ENCODE measurements around the gene RASL11B.

Gene RASL11B

DNA sequence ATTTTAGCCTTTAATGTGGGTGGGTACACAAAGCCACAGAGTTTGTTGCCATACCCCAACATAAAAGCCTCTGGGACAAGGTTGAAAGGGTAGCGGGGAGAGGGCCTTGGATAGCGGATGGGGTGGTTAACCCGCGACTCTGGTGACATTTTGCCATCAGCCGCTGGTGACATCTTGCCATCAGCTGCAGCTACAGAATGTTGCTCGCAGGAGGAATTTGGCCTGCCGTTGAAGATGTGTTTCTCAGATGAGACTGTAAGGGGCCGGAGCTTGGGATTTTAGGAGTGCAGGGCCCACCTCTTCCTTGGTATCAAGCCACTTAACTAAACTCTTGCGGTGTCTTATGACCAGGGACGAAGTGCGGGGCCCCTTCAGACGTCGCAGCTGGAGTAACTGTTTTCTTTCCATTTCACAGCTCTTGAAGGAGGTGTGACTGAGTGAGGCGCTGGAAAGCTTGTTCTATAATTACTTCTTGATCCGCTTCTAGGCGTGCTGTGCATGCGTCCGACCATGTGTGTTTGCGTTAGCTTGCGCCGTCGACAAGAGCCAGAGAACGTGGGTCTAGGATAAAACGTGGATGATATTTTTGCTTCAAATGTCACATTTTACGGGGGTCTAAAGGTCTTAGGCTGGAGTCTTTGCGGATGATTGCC, 820 bp upstream of the RASL11B start:
- Histone ChIP-seq H3K36me3 (ENCODE audit: control insufficient read depth, insufficient read depth, low read length) (peaks cover 13% of the 10 kb centered on the region), H3K27me3 (ENCODE audit: control insufficient read depth, insufficient read depth, low read length, poor library complexity, severe bottlenecking) (peaks cover 4% of the 10 kb centered on the region), H3K9me3 (ENCODE audit: control insufficient read depth, low read length) (no peaks in the 10 kb centered on the region), H3K27ac (ENCODE audit: insufficient read depth, low read depth, low read length, poor library complexity, severe bottlenecking) (no peak overlapping the region), H3K4me3 (ENCODE audit: insufficient read depth, low read depth, low read length) (peak overlapping the region; percentile 78), H3K4me1 (ENCODE audit: control insufficient read depth, insufficient read depth, low read length) (peaks cover 8% of the 10 kb centered on the region)
- 61 to 62% methylated on average over 26 of the region's 26 CpGs for WGBS, 2 experiments

GRCh38 chr4:52862639-52863161, 583 bp downstream of the RASL11B start:
- peak overlapping the region; percentile 78 for H3K4me3 ChIP-seq (ENCODE audit: insufficient read depth, low read depth, low read length)
- peaks cover 4% of the 10 kb centered on the region for H3K27me3 ChIP-seq (ENCODE audit: control insufficient read depth, insufficient read depth, low read length, poor library complexity, severe bottlenecking)
- 1% methylated on average over 23 of the region's 23 CpGs for WGBS, 2 experiments
- H3K27ac ChIP-seq (ENCODE audit: insufficient read depth, low read depth, low read length, poor library complexity, severe bottlenecking) = peak overlapping the region; percentile 36
- no peaks in the 10 kb centered on the region for H3K9me3 ChIP-seq (ENCODE audit: control insufficient read depth, low read length)
- peaks cover 9% of the 10 kb centered on the region for H3K4me1 ChIP-seq (ENCODE audit: control insufficient read depth, insufficient read depth, low read length)
- H3K36me3 ChIP-seq (ENCODE audit: control insufficient read depth, insufficient read depth, low read length) = peaks cover 19% of the 10 kb centered on the region

DNA sequence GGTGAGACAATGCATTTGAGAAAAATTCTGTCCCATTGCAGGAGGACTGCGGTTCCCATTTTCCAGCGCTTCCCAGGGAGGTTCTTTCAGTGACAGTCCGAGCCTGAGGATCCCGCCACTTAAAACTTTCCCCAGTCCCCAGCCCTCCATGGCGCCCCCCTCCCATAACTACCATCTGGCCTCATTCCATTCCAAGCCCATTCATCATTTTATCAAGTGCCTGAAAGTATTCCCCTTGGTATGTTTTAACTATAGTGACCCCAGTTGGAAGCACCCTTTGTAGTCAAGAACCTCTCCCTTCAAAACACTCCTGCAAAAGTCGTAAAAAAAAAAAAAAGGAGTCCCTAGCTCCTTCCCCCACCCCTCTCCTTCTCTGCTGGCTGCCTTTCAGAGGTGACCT, 1.2 kb downstream of the RASL11B start:
- WGBS, 2 experiments = 5 to 10% methylated on average over 6 of the region's 6 CpGs
- Histone ChIP-seq H3K4me3 (ENCODE audit: insufficient read depth, low read depth, low read length) (peak overlapping the region; percentile 78), H3K27ac (ENCODE audit: insufficient read depth, low read depth, low read length, poor library complexity, severe bottlenecking) (no peak overlapping the region), H3K9me3 (ENCODE audit: control insufficient read depth, low read length) (no peaks in the 10 kb centered on the region), H3K36me3 (ENCODE audit: control insufficient read depth, insufficient read depth, low read length) (peaks cover 19% of the 10 kb centered on the region), H3K4me1 (ENCODE audit: control insufficient read depth, insufficient read depth, low read length) (peaks cover 15% of the 10 kb centered on the region), H3K27me3 (ENCODE audit: control insufficient read depth, insufficient read depth, low read length, poor library complexity, severe bottlenecking) (peaks cover 4% of the 10 kb centered on the region)

DNA sequence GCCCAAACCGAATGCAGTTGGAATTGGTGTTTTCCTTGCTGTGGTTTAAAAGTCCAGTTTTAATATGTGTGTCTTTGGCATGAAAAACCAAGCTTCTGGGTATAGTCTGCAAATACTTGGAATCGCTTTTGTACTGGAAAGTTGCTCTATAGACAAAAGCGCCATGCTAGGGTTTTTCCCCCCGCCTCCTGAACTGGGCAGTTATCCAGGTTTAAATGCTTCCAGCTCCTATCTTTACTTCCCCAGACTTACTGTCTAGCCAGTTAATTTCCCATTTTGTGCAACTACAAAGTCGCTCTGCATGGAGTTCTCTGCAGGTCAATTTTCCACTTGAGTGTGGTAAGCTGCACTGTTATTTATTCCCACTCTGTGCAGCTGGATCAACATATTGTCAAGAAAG, 2.7 kb downstream of the RASL11B start:
- Histone ChIP-seq H3K27me3 (ENCODE audit: control insufficient read depth, insufficient read depth, low read length, poor library complexity, severe bottlenecking) (peaks cover 4% of the 10 kb centered on the region), H3K4me3 (ENCODE audit: insufficient read depth, low read depth, low read length) (peak overlapping the region; percentile 16), H3K27ac (ENCODE audit: insufficient read depth, low read depth, low read length, poor library complexity, severe bottlenecking) (no peak overlapping the region), H3K4me1 (ENCODE audit: control insufficient read depth, insufficient read depth, low read length) (peaks cover 23% of the 10 kb centered on the region), H3K36me3 (ENCODE audit: control insufficient read depth, insufficient read depth, low read length) (peaks cover 19% of the 10 kb centered on the region), H3K9me3 (ENCODE audit: control insufficient read depth, low read length) (no peaks in the 10 kb centered on the region)
- 94 to 96% methylated on average over 5 of the region's 5 CpGs for WGBS, 2 experiments

GRCh38 chr4:52865300-52865699, 3.2 kb downstream of the RASL11B start:
- Histone ChIP-seq H3K27me3 (ENCODE audit: control insufficient read depth, insufficient read depth, low read length, poor library complexity, severe bottlenecking) (peaks cover 4% of the 10 kb centered on the region), H3K9me3 (ENCODE audit: control insufficient read depth, low read length) (no peaks in the 10 kb centered on the region), H3K4me1 (ENCODE audit: control insufficient read depth, insufficient read depth, low read length) (peaks cover 23% of the 10 kb centered on the region), H3K27ac (ENCODE audit: insufficient read depth, low read depth, low read length, poor library complexity, severe bottlenecking) (no peak overlapping the region), H3K4me3 (ENCODE audit: insufficient read depth, low read depth, low read length) (peak overlapping the region; percentile 17), H3K36me3 (ENCODE audit: control insufficient read depth, insufficient read depth, low read length) (peaks cover 19% of the 10 kb centered on the region)
- 89 to 94% methylated on average over 9 of the region's 9 CpGs for WGBS, 2 experiments

- peaks cover 23% of the 10 kb centered on the region for H3K4me1 ChIP-seq (ENCODE audit: control insufficient read depth, insufficient read depth, low read length)
- WGBS, 2 experiments = 96 to 97% methylated on average over 4 of the region's 4 CpGs
Measured at GRCh38 chr4:52866734-52867133, 4.6 kb downstream of the RASL11B start.

GRCh38 chr4:52867163-52867562, 5.0 kb downstream of the RASL11B start:
- H3K27me3 ChIP-seq (ENCODE audit: control insufficient read depth, insufficient read depth, low read length, poor library complexity, severe bottlenecking) = no peaks in the 10 kb centered on the region
- H3K4me3 ChIP-seq (ENCODE audit: insufficient read depth, low read depth, low read length) = no peak overlapping the region
- no peaks in the 10 kb centered on the region for H3K9me3 ChIP-seq (ENCODE audit: control insufficient read depth, low read length)
- H3K27ac ChIP-seq (ENCODE audit: insufficient read depth, low read depth, low read length, poor library complexity, severe bottlenecking) = no peak overlapping the region
- peaks cover 23% of the 10 kb centered on the region for H3K4me1 ChIP-seq (ENCODE audit: control insufficient read depth, insufficient read depth, low read length)
- peaks cover 19% of the 10 kb centered on the region for H3K36me3 ChIP-seq (ENCODE audit: control insufficient read depth, insufficient read depth, low read length)
- 91 to 94% methylated on average over 4 of the region's 4 CpGs for WGBS, 2 experiments

More at GRCh38 chr4:52866734-52867133, 4.6 kb downstream of the RASL11B start:
- Histone ChIP-seq H3K27ac (ENCODE audit: insufficient read depth, low read depth, low read length, poor library complexity, severe bottlenecking) (no peak overlapping the region), H3K27me3 (ENCODE audit: control insufficient read depth, insufficient read depth, low read length, poor library complexity, severe bottlenecking) (no peaks in the 10 kb centered on the region), H3K4me3 (ENCODE audit: insufficient read depth, low read depth, low read length) (no peak overlapping the region), H3K36me3 (ENCODE audit: control insufficient read depth, insufficient read depth, low read length) (peaks cover 19% of the 10 kb centered on the region), H3K9me3 (ENCODE audit: control insufficient read depth, low read length) (no peaks in the 10 kb centered on the region)

- Histone ChIP-seq H3K27ac (ENCODE audit: insufficient read depth, low read depth, low read length, poor library complexity, severe bottlenecking) (no peak overlapping the region), H3K27me3 (ENCODE audit: control insufficient read depth, insufficient read depth, low read length, poor library complexity, severe bottlenecking) (no peaks in the 10 kb centered on the region)
- 60 to 63% methylated on average over 8 of the region's 8 CpGs for WGBS, 2 experiments
Measured at GRCh38 chr4:52868133-52868532, 6.0 kb downstream of the RASL11B start.

GRCh38 chr4:52869196-52869595, 7.1 kb downstream of the RASL11B start:
- no peak overlapping the region for H3K27ac ChIP-seq (ENCODE audit: insufficient read depth, low read depth, low read length, poor library complexity, severe bottlenecking)
- H3K4me3 ChIP-seq (ENCODE audit: insufficient read depth, low read depth, low read length) = no peak overlapping the region
- peaks cover 35% of the 10 kb centered on the region for H3K4me1 ChIP-seq (ENCODE audit: control insufficient read depth, insufficient read depth, low read length)
- peaks cover 19% of the 10 kb centered on the region for H3K36me3 ChIP-seq (ENCODE audit: control insufficient read depth, insufficient read depth, low read length)
- 88% methylated on average over 12 of the region's 12 CpGs for WGBS, 2 experiments
- no peaks in the 10 kb centered on the region for H3K9me3 ChIP-seq (ENCODE audit: control insufficient read depth, low read length)
- H3K27me3 ChIP-seq (ENCODE audit: control insufficient read depth, insufficient read depth, low read length, poor library complexity, severe bottlenecking) = no peaks in the 10 kb centered on the region

More at GRCh38 chr4:52868133-52868532, 6.0 kb downstream of the RASL11B start:
- Histone ChIP-seq H3K4me1 (ENCODE audit: control insufficient read depth, insufficient read depth, low read length) (peaks cover 27% of the 10 kb centered on the region), H3K9me3 (ENCODE audit: control insufficient read depth, low read length) (no peaks in the 10 kb centered on the region), H3K36me3 (ENCODE audit: control insufficient read depth, insufficient read depth, low read length) (peaks cover 19% of the 10 kb centered on the region), H3K4me3 (ENCODE audit: insufficient read depth, low read depth, low read length) (no peak overlapping the region)

- WGBS, 2 experiments = 0% methylated on average over 1 of the region's 1 CpG
- Histone ChIP-seq H3K36me3 (ENCODE audit: control insufficient read depth, insufficient read depth, low read length) (peaks cover 19% of the 10 kb centered on the region), H3K4me1 (ENCODE audit: control insufficient read depth, insufficient read depth, low read length) (peaks cover 40% of the 10 kb centered on the region), H3K27ac (ENCODE audit: insufficient read depth, low read depth, low read length, poor library complexity, severe bottlenecking) (no peak overlapping the region), H3K9me3 (ENCODE audit: control insufficient read depth, low read length) (no peaks in the 10 kb centered on the region), H3K4me3 (ENCODE audit: insufficient read depth, low read depth, low read length) (no peak overlapping the region), H3K27me3 (ENCODE audit: control insufficient read depth, insufficient read depth, low read length, poor library complexity, severe bottlenecking) (no peaks in the 10 kb centered on the region)
Measured at GRCh38 chr4:52869656-52870055, 7.5 kb downstream of the RASL11B start.

Measured in ectodermal cell (in vitro differentiated cells).